CD14-positive monocyte (primary cell): ENCODE results near the gene ATXN7L1. TPM values are rescaled to one million over a fixed set of nuclear protein-coding genes. Genes with fewer than 3 reads are reported as not detected.
A peak's percentile ranks its signal among the peaks of the same experiment; 100 is the strongest.

Source experiments
- DNase-seq, 3 donors: peaks; one replicate each; pipeline ENCODE4 v3.0.0-alpha.2; 2011 to 2022
- H2AFZ ChIP-seq: 2 replicates; pipeline ENCODE4 v1.6.0; 2012; ENCODE audit warnings: mild to moderate bottlenecking, low read depth, low read length, inconsistent platforms; ENCODE audit not compliant: insufficient read depth, poor library complexity, severe bottlenecking
- H3K27ac ChIP-seq, 2 donors: 1 replicate in 1 of 2; 2 replicates in 1 of 2; pipeline ENCODE4 v1.5.1; 2012 to 2013; ENCODE audit warnings: low read length in 2 of 2, control low read depth in 1 of 2, inconsistent platforms in 1 of 2, low read depth in 1 of 2, mild to moderate bottlenecking in 1 of 2
- H3K27me3 ChIP-seq, 2 donors: one replicate each; pipeline versions ENCODE4 v1.6.0 to v1.6.1; 2011 to 2013; ENCODE audit warnings: low read length in 2 of 2; ENCODE audit not compliant: control insufficient read depth in 2 of 2, insufficient read depth in 2 of 2
- H3K36me3 ChIP-seq, 2 donors: replicated peaks in 1 of 2; 1 replicate in 1 of 2; 2 replicates in 1 of 2; pipeline versions ENCODE4 v1.5.1 to v1.6.1; 2012 to 2013; ENCODE audit warnings: low read length in 2 of 2, control low read depth in 1 of 2, inconsistent platforms in 1 of 2, mild to moderate bottlenecking in 1 of 2; ENCODE audit not compliant: insufficient read depth in 2 of 2, control insufficient read depth in 1 of 2
- H3K4me1 ChIP-seq, 2 donors: 1 replicate in 1 of 2; 2 replicates in 1 of 2; pipeline versions ENCODE4 v1.5.1 to v1.6.1; 2012 to 2013; ENCODE audit warnings: low read length in 2 of 2, control low read depth in 1 of 2, inconsistent platforms in 1 of 2, mild to moderate bottlenecking in 1 of 2, moderate library complexity in 1 of 2; ENCODE audit not compliant: insufficient read depth in 2 of 2, control insufficient read depth in 1 of 2
- H3K4me2 ChIP-seq: replicated peaks from 2 replicates; pipeline ENCODE3; 2012; ENCODE audit warnings: low read length, moderate library complexity, mild to moderate bottlenecking; ENCODE audit not compliant: poor library complexity, severe bottlenecking; ENCODE audit errors: extremely low read depth
- H3K4me3 ChIP-seq, 3 experiments: fragments of 200-600 bp in 1 of 3; sonication (generic) in 1 of 3; replicated peaks in 1 of 3; 1 replicate in 2 of 3; 2 replicates in 1 of 3; pipeline ENCODE4 v1.5.1; 2011 to 2013; ENCODE audit warnings: low read length in 3 of 3, mild to moderate bottlenecking in 3 of 3, control low read depth in 2 of 3, low read depth in 2 of 3, inconsistent platforms in 1 of 3, moderate library complexity in 1 of 3
- H3K79me2 ChIP-seq: 2 replicates; pipeline ENCODE4 v1.6.0; 2012; ENCODE audit warnings: mild to moderate bottlenecking, control low read depth, inconsistent platforms, low read length, moderate library complexity; ENCODE audit not compliant: insufficient read depth
- H3K9ac ChIP-seq: 2 replicates; pipeline ENCODE4 v1.6.0; 2017; ENCODE audit warnings: low read length, mild to moderate bottlenecking; ENCODE audit not compliant: insufficient read depth, poor library complexity, severe bottlenecking
- H3K9me3 ChIP-seq, 2 donors: replicated peaks in 1 of 2; 1 replicate in 1 of 2; 2 replicates in 1 of 2; pipeline versions ENCODE4 v1.5.1 to v1.6.1; 2012 to 2013; ENCODE audit warnings: low read length in 2 of 2, control low read depth in 1 of 2; ENCODE audit not compliant: control insufficient read depth in 1 of 2, insufficient read depth in 1 of 2
- H4K20me1 ChIP-seq: 2 replicates; pipeline ENCODE4 v1.6.0; 2012; ENCODE audit warnings: mild to moderate bottlenecking, low read length, control low read depth, moderate library complexity; ENCODE audit not compliant: insufficient read depth
- H3K27ac Mint-ChIP-seq, 7 donors: one replicate each; pipeline ENCODE4 v1.8.0; 2020; ENCODE audit warnings: mild to moderate bottlenecking in 7 of 7, mixed read lengths in 7 of 7, moderate library complexity in 6 of 7, inconsistent platforms in 2 of 7
- H3K27me3 Mint-ChIP-seq, 3 donors: one replicate each; pipeline ENCODE4 v1.8.0; 2021 to 2022; ENCODE audit warnings: low read depth in 3 of 3, mild to moderate bottlenecking in 3 of 3, mixed read lengths in 3 of 3, moderate library complexity in 3 of 3, inconsistent platforms in 1 of 3
- H3K36me3 Mint-ChIP-seq, 2 donors: one replicate each; pipeline ENCODE4 v1.8.0; 2020; ENCODE audit warnings: mixed read lengths in 2 of 2, inconsistent platforms in 1 of 2, mild to moderate bottlenecking in 1 of 2
- H3K4me1 Mint-ChIP-seq: one replicate; pipeline ENCODE4 v1.8.0; 2020; ENCODE audit warnings: mild to moderate bottlenecking, mixed read lengths
- H3K4me3 Mint-ChIP-seq, 2 donors: one replicate each; pipeline ENCODE4 v1.8.0; 2020; ENCODE audit warnings: mild to moderate bottlenecking in 2 of 2, mixed read lengths in 2 of 2, moderate library complexity in 1 of 2
- H3K9me3 Mint-ChIP-seq, 7 donors: one replicate each; pipeline ENCODE4 v1.8.0; 2020 to 2022; ENCODE audit warnings: mixed read lengths in 7 of 7, mild to moderate bottlenecking in 6 of 7, moderate library complexity in 6 of 7, inconsistent platforms in 2 of 7
- CTCF ChIP-seq: fragments of 200-600 bp; IDR thresholded peaks from one replicate; pipeline ENCODE4 v1.8.0; 2022; ENCODE audit warnings: antibody characterized with exemption, mild to moderate bottlenecking
- WGBS: methylation state at CpG from one replicate; pipeline ENCODE4 v1.1.5; 2013; ENCODE audit warnings: missing lambda C conversion rate; ENCODE audit not compliant: insufficient coverage; 5-methylcytosine and 5-hydroxymethylcytosine counted together
- intact Hi-C, 2 donors: fragments of 100-400 bp; cut with micrococcal nuclease; formaldehyde crosslinking; loops; one replicate each; pipeline versions ENCODE4 v1.15.0 to v1.15.1; 2023
- polyA plus RNA-seq, 3 donors: library from polyadenylated mRNA; depleted of rRNA in 1 of 3; unstranded in 2 of 3; stranded (reverse) in 1 of 3; fragments of 300-500 nt in 2 of 3; fragments of >200 nt in 1 of 3; fragmentation: Illumina TruSeq in 2 of 3; gene quantifications; 1 replicate in 2 of 3; 2 replicates in 1 of 3; pipeline ENCODE4 v1.2.3, GENCODE V29; 2012 to 2021

Gene ATXN7L1
- polyA plus RNA-seq, 3 donors: 4.5 to 12.2 (median 11.2) TPM

- Histone ChIP-seq H3K27me3 (no peaks in the 10 kb centered on the region), H3K4me1 (peaks cover 10 to 22% of the 10 kb centered on the region in 2 donors), H3K9ac (no peak overlapping the region), H2AFZ (no peak overlapping the region), H4K20me1 (no peaks in the 10 kb centered on the region), H3K27ac (no peak overlapping the region), H3K36me3 (peaks cover 0 to 7% of the 10 kb centered on the region in 2 donors), H3K79me2 (no peaks in the 10 kb centered on the region), H3K4me3 (no peak overlapping the region), H3K9me3 (no peaks in the 10 kb centered on the region), H3K4me2 (no peak overlapping the region)
- no peak for TF ChIP-seq CTCF
- DNase-seq: no peak
- Mint-ChIP-seq H3K27ac (no peak overlapping the region), H3K27me3 (peaks cover 0 to 2% (median 1%) of the 10 kb centered on the region in 3 donors), H3K4me3 (peak overlapping the region in 1 of 2 donors; percentile 24), H3K9me3 (peaks cover 0 to 7% (median 1%) of the 10 kb centered on the region in 7 donors), H3K4me1 (peaks cover 31% of the 10 kb centered on the region), H3K36me3 (peaks cover 14 to 18% of the 10 kb centered on the region in 2 donors)
- WGBS: no CpG with 5 or more reads among the region's 3 CpGs
- intact Hi-C loops: no loop called here
These were observed 182.8 kb downstream of the ATXN7L1 start for GRCh38 chr7:105693576-105693975.

GRCh38 chr7:105691680-105692564, 184.5 kb downstream of the ATXN7L1 start:
- DNase-seq: peak; percentile 39 to 60 (median 48)
- peak overlapping the region; percentile 41 to 91 for H3K27ac ChIP-seq
- H3K4me3 ChIP-seq: peak overlapping the region; percentile 57 to 99 (median 91)
- peak overlapping the region; percentile 61 to 96 (median 89) for H3K27ac Mint-ChIP-seq
- H3K4me1 ChIP-seq: peaks cover 10 to 22% of the 10 kb centered on the region in 2 donors
- peaks cover 0 to 5% (median 3%) of the 10 kb centered on the region in 7 donors for H3K9me3 Mint-ChIP-seq
- WGBS: 5% methylated on average over 12 of the region's 21 CpGs
- H3K36me3 ChIP-seq: peaks cover 0 to 7% of the 10 kb centered on the region in 2 donors
- H3K27me3 Mint-ChIP-seq: peaks cover 0 to 2% (median 1%) of the 10 kb centered on the region in 3 donors
- H3K9ac ChIP-seq: peak overlapping the region; percentile 76
- TF ChIP-seq CTCF: no peak
- intact Hi-C loops: no loop called here
- H3K4me3 Mint-ChIP-seq: peak overlapping the region; percentile 86 to 92
- peak overlapping the region; percentile 81 for H3K4me2 ChIP-seq
- H3K79me2 ChIP-seq: no peaks in the 10 kb centered on the region
- no peaks in the 10 kb centered on the region for H4K20me1 ChIP-seq
- peaks cover 17 to 18% of the 10 kb centered on the region in 2 donors for H3K36me3 Mint-ChIP-seq
- no peaks in the 10 kb centered on the region for H3K9me3 ChIP-seq
- H2AFZ ChIP-seq: peak overlapping the region; percentile 78
- no peaks in the 10 kb centered on the region for H3K27me3 ChIP-seq
- peaks cover 31% of the 10 kb centered on the region for H3K4me1 Mint-ChIP-seq
